Esophagus squamous epithelium (tissue), 5 donors: ENCODE measurements around the gene MYO18B. TPM values are rescaled to one million over a fixed set of nuclear protein-coding genes. Genes with fewer than 3 reads are reported as not detected.

Experiments used
- DNase-seq: peaks from one replicate; lab custom pipeline; 2025; lab: John Stamatoyannopoulos, UW
- H3K27ac ChIP-seq, 4 donors: fragments of 200-600 bp; sonication (generic); one replicate each; pipeline ENCODE4 v1.5.1; 2016 to 2019; ENCODE audit warnings: mild to moderate bottlenecking in 1 of 4
- H3K27me3 ChIP-seq, 4 donors: fragments of 200-600 bp; sonication (generic); 1 replicate in 3 of 4; 2 replicates in 1 of 4; pipeline versions ENCODE4 v1.5.1 to v1.6.0; 2017 to 2021; ENCODE audit warnings: antibody characterized with exemption in 1 of 4
- H3K36me3 ChIP-seq, 3 donors: fragments of 200-600 bp; sonication (generic); one replicate each; pipeline ENCODE4 v1.5.1; 2016 to 2019
- H3K4me1 ChIP-seq, 3 donors: fragments of 200-600 bp; sonication (generic); one replicate each; pipeline ENCODE4 v1.5.1; 2017 to 2019
- H3K4me3 ChIP-seq, 4 donors: fragments of 200-600 bp; sonication (generic); 1 replicate in 3 of 4; 2 replicates in 1 of 4; pipeline ENCODE4 v1.5.1; 2016 to 2019; ENCODE audit warnings: mild to moderate bottlenecking in 2 of 4, moderate library complexity in 1 of 4
- H3K9me3 ChIP-seq, 3 donors: fragments of 200-600 bp; sonication (generic); one replicate each; pipeline ENCODE4 v1.5.1; 2016 to 2019
- CTCF ChIP-seq, 6 experiments: fragments of 450-650 bp in 4 of 6; fragments of 200-600 bp in 2 of 6; sonication (generic) in 2 of 6; IDR thresholded peaks; one replicate each; pipeline ENCODE4 v1.5.1; 2016 to 2019; ENCODE audit warnings: antibody characterized with exemption in 6 of 6, mild to moderate bottlenecking in 4 of 6, moderate library complexity in 4 of 6
- POLR2A ChIP-seq, 4 donors: fragments of 450-650 bp; IDR thresholded peaks; one replicate each; pipeline ENCODE4 v1.6.1; 2017; ENCODE audit warnings: antibody characterized with exemption in 4 of 4, mild to moderate bottlenecking in 4 of 4, moderate library complexity in 3 of 4
- WGBS, 2 donors: methylation state at CpG; one replicate each; pipeline ENCODE4 v1.1.5; 2018; 5-methylcytosine and 5-hydroxymethylcytosine counted together
- intact Hi-C: fragments of 100-400 bp; cut with DNase I; formaldehyde crosslinking; loops from one replicate; pipeline ENCODE4 v1.15.0; 2022
- total RNA-seq, 4 donors: library from RNA; depleted of rRNA; stranded (reverse); fragments of >200 nt; gene quantifications; one replicate each; pipeline ENCODE4 v1.1.0, GENCODE V29; 2016
- donor health status: DM: yes; HTN: yes; CAD: no.

Gene MYO18B
- total RNA-seq, 4 donors from 2014 or later = 0.06 to 2.5 (median 0.17) TPM

GRCh38 chr22:25900880-25901279 is 158.9 kb downstream of the MYO18B start:
- no peaks in the 10 kb centered on the region for H3K9me3 ChIP-seq
- intact Hi-C loops = no loop called here
- WGBS, 2 donors = 84 to 88% methylated on average over 3 of the region's 4 CpGs
- H3K4me1 ChIP-seq = no peaks in the 10 kb centered on the region
- peaks cover 0 to 10% (median 0%) of the 10 kb centered on the region in 4 donors for H3K27me3 ChIP-seq
- TF ChIP-seq CTCF (IDR thresholded peaks at IDR 0.05) (no peak), POLR2A (IDR thresholded peaks at IDR 0.05) (no peak)
- no peak overlapping the region for H3K4me3 ChIP-seq
- no peak for DNase-seq
- H3K27ac ChIP-seq = no peak overlapping the region
- no peaks in the 10 kb centered on the region for H3K36me3 ChIP-seq

DNA sequence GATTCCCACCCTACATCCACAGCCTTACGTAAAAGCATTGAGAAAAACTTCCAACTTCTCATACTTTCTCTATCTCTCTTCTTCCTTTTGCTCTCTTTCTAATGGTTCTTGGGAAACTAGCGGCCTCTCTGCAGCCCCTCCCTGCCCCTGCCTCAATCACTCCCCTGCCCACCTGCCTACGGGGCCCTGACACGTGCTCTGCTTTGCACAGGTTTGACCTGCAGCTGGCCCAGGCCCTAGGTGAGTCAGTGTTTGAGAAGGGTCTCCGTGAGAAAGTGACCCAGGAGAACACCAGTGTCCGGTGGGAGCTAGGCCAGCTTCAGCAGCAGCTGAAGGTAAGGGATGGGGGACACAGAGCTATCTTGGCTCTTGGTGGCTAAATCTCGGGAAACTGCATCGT is 160.4 kb downstream of the MYO18B start:
- no peaks in the 10 kb centered on the region for H3K36me3 ChIP-seq
- no peak overlapping the region for H3K27ac ChIP-seq
- intact Hi-C loops = no loop called here
- H3K4me1 ChIP-seq = no peaks in the 10 kb centered on the region
- TF ChIP-seq CTCF (IDR thresholded peaks at IDR 0.05) (no peak), POLR2A (IDR thresholded peaks at IDR 0.05) (no peak)
- WGBS, 2 donors = 54 to 58% methylated on average over 5 to 6 of the region's 8 CpGs
- no peaks in the 10 kb centered on the region for H3K9me3 ChIP-seq
- H3K4me3 ChIP-seq = no peak overlapping the region
- H3K27me3 ChIP-seq = peaks cover 0 to 10% (median 0%) of the 10 kb centered on the region in 4 donors
- DNase-seq = no peak

- WGBS, 2 donors = 50 to 56% methylated on average over 1 to 2 of the region's 6 CpGs
- Histone ChIP-seq H3K4me3 (no peak overlapping the region), H3K4me1 (no peaks in the 10 kb centered on the region), H3K9me3 (no peaks in the 10 kb centered on the region), H3K27me3 (peaks cover 0 to 10% (median 0%) of the 10 kb centered on the region in 4 donors), H3K27ac (no peak overlapping the region), H3K36me3 (no peaks in the 10 kb centered on the region)
- no peak for DNase-seq
- TF ChIP-seq POLR2A (IDR thresholded peaks at IDR 0.05) (no peak), CTCF (IDR thresholded peaks at IDR 0.05) (no peak)
- intact Hi-C loops = no loop called here
These were observed 161.3 kb downstream of the MYO18B start for GRCh38 chr22:25903294-25903693.

GRCh38 chr22:25908212-25908611 is 166.2 kb downstream of the MYO18B start:
- peaks cover 0 to 27% (median 0%) of the 10 kb centered on the region in 4 donors for H3K27me3 ChIP-seq
- intact Hi-C loops = no loop called here
- 74 to 81% methylated on average over 12 to 13 of the region's 13 CpGs for WGBS, 2 donors
- no peak overlapping the region for H3K27ac ChIP-seq
- H3K4me3 ChIP-seq = no peak overlapping the region
- no peak for DNase-seq
- no peaks in the 10 kb centered on the region for H3K4me1 ChIP-seq
- no peaks in the 10 kb centered on the region for H3K9me3 ChIP-seq
- H3K36me3 ChIP-seq = no peaks in the 10 kb centered on the region
- no peak for TF ChIP-seq POLR2A (IDR thresholded peaks at IDR 0.05)
- TF ChIP-seq CTCF (IDR thresholded peaks at IDR 0.05) = no peak

GRCh38 chr22:25908755-25909154 is 166.8 kb downstream of the MYO18B start:
- no peak overlapping the region for H3K27ac ChIP-seq
- no peaks in the 10 kb centered on the region for H3K4me1 ChIP-seq
- 57 to 58% methylated on average over 2 of the region's 2 CpGs for WGBS, 2 donors
- H3K27me3 ChIP-seq = peaks cover 0 to 25% (median 0%) of the 10 kb centered on the region in 4 donors
- no peak overlapping the region for H3K4me3 ChIP-seq
- no peak for TF ChIP-seq CTCF (IDR thresholded peaks at IDR 0.05)
- TF ChIP-seq POLR2A (IDR thresholded peaks at IDR 0.05) = no peak
- H3K9me3 ChIP-seq = no peaks in the 10 kb centered on the region
- no peak for DNase-seq
- intact Hi-C loops = no loop called here
- H3K36me3 ChIP-seq = no peaks in the 10 kb centered on the region
